22Rv1 (cell line): Measurements from ENCODE around the gene ERCC6.

ENCODE experiments used
- H3K27ac ChIP-seq: fragments of 450-650 bp; 2 replicates; pipeline ENCODE4 v1.5.1; 2017
- ZFX ChIP-seq: fragments of 450-650 bp; IDR thresholded peaks from 2 replicates; pipeline ENCODE4 v1.6.1; 2017; ENCODE audit warnings: antibody characterized with exemption, borderline replicate concordance
- TF ChIP-seq, protein P1 (sequence below): fragments of 450-650 bp; IDR thresholded peaks from 2 replicates; pipeline ENCODE4 v1.5.1; 2017; ENCODE audit warnings: mild to moderate bottlenecking

The ERCC6 gene

DNA sequence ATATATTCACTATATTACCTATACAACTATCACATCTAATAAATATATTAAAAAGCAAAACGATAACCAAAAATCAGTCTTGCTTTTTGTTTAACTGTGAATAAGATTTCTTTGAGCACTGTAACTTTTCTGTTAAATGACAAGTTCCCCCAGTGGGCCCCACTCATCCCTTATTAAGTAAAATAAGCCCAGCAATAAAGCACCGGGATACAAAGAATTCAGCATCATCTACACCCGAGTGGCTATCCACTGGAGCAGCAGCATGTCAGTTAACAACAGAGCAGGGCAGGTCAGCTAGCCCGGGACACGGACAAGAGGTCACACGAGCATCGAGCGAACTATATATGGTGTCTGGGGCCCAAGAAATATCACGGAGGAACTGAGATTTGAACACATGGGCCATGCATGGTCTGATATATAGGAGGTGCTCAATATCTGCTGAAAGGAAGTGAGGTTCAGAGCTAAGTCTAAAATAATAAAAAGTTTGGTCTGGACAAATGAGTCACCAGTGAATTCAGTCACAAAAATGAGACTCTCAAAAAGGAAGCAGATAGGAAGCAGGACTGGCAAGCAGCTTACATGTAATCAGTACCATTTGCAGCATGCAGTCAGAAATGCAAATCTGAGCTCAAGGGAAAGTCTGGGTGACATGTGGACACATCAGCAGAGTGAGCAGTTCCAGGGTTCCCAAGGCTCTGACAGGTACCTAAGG, 4.1 kb downstream of the ERCC6 start:
- TF ChIP-seq, protein P1, sequence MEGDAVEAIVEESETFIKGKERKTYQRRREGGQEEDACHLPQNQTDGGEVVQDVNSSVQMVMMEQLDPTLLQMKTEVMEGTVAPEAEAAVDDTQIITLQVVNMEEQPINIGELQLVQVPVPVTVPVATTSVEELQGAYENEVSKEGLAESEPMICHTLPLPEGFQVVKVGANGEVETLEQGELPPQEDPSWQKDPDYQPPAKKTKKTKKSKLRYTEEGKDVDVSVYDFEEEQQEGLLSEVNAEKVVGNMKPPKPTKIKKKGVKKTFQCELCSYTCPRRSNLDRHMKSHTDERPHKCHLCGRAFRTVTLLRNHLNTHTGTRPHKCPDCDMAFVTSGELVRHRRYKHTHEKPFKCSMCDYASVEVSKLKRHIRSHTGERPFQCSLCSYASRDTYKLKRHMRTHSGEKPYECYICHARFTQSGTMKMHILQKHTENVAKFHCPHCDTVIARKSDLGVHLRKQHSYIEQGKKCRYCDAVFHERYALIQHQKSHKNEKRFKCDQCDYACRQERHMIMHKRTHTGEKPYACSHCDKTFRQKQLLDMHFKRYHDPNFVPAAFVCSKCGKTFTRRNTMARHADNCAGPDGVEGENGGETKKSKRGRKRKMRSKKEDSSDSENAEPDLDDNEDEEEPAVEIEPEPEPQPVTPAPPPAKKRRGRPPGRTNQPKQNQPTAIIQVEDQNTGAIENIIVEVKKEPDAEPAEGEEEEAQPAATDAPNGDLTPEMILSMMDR, result no peak
- no peak for TF ChIP-seq ZFX
- H3K27ac ChIP-seq, result no peak overlapping the region

DNA sequence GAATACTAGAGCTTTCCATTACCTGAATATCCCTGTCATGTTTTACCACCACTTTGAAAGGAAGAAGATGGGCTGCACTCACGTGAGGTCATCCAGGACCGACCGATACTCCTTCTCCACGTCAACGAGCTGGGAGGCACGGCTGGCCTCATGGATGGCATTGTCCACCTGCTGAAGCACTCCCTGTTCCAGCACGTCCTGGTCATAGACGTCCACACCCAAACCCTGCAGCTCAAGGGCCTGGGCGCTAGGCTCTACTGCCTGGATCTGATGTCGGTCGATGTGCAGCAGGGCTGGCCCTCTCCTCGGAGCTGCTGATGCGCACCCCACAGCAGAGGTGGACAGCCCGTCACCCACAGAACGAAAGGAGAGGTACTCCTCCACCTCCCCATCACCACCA, 6.5 kb downstream of the ERCC6 start:
- no peak overlapping the region for H3K27ac ChIP-seq
- TF ChIP-seq, protein P1, result no peak
- TF ChIP-seq ZFX, result no peak

DNA sequence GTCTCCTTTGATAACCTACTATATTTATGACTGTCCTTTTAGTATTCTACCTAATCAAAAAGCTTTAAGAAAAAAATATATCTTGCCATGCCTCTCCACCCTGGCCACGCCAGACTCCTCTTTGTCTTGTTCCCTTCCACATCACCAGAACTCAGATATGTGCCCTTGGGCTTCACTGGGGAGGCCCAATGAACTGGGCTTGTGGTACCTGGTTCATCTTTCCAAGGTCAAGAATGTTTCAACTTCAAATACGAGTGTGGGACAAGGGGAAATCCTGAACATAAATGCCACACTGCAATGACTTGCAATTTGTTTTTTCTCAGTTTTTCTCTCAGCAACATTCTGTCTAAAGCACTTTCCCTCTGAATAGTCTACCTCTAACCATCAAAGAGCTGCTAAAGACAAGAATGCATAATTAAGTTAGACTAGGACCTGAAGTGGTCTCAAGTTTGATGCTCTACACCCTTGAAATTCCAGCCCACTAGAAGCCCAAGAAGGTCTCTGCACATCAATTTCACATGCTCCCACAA, 9.9 kb downstream of the ERCC6 start:
- no peak overlapping the region for H3K27ac ChIP-seq
- TF ChIP-seq ZFX, result no peak
- TF ChIP-seq, protein P1, result no peak

DNA sequence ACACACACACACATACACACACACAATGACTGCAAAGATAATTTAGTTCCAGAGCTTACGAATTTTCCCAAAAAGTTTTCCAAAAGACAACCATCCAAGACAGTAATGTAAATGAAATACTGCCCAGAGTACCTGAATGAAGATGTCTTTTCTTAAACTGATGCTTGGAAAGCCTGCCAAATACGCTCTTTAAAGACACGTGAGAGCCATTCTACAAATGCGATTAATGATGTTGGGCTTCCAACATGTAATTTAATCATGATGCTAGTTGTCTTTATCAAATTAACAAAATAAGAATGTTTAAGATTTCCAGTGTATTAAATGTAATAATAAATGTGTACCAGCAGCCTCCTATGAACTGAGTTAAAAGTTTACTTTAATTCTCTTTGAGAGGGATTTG, 11.1 kb downstream of the ERCC6 start:
- H3K27ac ChIP-seq, result no peak overlapping the region
- TF ChIP-seq ZFX, result no peak
- TF ChIP-seq, protein P1, result no peak

DNA sequence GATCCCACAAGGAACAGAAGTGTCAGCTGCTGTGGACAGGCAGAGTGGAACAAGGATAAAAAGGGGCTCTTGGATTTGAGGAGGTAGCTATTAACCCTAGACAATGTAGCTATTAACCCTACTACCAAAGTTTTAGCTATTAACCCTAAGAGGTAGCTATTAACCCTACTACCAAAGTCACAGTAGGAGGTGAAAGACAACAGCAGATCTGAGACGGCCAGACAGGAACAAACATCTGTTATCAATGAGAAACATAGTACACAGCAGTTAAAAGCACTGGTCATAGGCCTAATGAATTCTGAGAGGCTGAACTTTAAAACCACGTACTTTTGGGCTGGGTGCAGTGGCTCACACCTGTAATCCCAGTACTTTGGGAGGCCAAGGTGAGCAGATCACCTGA, 11.9 kb downstream of the ERCC6 start:
- no peak overlapping the region for H3K27ac ChIP-seq
- TF ChIP-seq, protein P1, result no peak
- TF ChIP-seq ZFX, result no peak

DNA sequence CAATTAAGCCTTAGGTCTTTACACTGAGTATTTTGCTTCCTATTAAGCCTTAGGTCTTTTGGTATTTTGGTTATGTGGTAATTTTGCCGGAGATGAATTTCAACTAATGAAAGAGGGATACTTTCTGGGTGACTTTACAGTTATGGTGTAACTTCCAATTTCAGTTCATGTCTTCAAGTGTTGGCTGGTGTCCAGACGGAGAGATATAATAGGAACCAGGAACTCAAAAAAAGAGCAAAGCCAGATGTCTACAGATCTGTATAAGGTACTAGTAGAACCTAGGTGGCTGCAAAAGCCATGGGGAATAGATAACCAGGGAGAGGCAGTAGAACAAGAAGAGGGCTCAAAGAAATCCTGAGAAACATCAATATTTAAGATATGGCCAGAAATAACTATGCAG, 12.3 kb downstream of the ERCC6 start:
- TF ChIP-seq, protein P1, result no peak
- no peak for TF ChIP-seq ZFX
- H3K27ac ChIP-seq, result no peak overlapping the region

DNA sequence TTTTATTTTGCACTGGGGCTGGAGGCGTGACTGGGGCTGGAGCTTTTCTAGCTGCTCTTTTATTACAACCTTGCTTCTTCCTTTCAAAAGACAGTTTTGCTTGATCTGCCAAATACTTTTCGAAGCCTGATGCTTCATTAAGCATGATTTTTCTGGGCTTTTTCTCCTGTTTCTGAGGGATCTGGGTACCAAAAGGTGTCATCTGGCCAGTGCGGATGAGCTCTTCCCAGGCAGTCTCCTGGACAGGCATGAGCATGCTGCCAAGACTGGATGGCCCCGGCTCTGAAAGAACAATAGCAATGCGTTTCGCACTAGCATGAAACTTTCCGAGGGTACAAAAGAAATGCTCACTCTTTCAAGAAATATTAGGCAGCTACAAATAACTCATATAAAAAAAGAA, 14.4 kb downstream of the ERCC6 start:
- H3K27ac ChIP-seq, result no peak overlapping the region
- no peak for TF ChIP-seq ZFX
- TF ChIP-seq, protein P1, result no peak
